Gastroesophageal sphincter (tissue), 4 donors: ENCODE data around the gene PLXDC2. TPM values are rescaled to one million over a fixed set of nuclear protein-coding genes. Genes with fewer than 3 reads are reported as not detected.

ENCODE experiments used
- ATAC-seq: fragments of 150-250 bp; one replicate; pipeline ENCODE4 v1.9.1; 2016; ENCODE audit warnings: mild to moderate bottlenecking, moderate library complexity
- H3K27ac ChIP-seq, 4 donors: fragments of 200-600 bp; sonication (generic) in 3 of 4; 1 replicate in 3 of 4; 2 replicates in 1 of 4; pipeline ENCODE4 v1.5.1; 2016 to 2019
- H3K27me3 ChIP-seq: fragments of 200-600 bp; sonication (generic); one replicate; pipeline ENCODE4 v1.5.1; 2019
- H3K36me3 ChIP-seq, 2 donors: fragments of 200-600 bp; sonication (generic); one replicate each; pipeline ENCODE4 v1.5.1; 2019; ENCODE audit warnings: control low read depth in 1 of 2
- H3K4me1 ChIP-seq, 3 donors: fragments of 200-600 bp; sonication (generic); 1 replicate in 2 of 3; 2 replicates in 1 of 3; pipeline ENCODE4 v1.5.1; 2016 to 2019; ENCODE audit warnings: control low read depth in 2 of 3
- H3K4me3 ChIP-seq, 2 donors: fragments of 200-600 bp; sonication (generic); one replicate each; pipeline ENCODE4 v1.5.1; 2019; ENCODE audit warnings: mild to moderate bottlenecking in 1 of 2, moderate library complexity in 1 of 2
- H3K9me3 ChIP-seq, 3 donors: fragments of 200-600 bp; sonication (generic); one replicate each; pipeline ENCODE4 v1.5.1; 2017 to 2019; ENCODE audit warnings: control low read depth in 2 of 3
- EP300 ChIP-seq: sonication (generic); formaldehyde crosslinking; IDR thresholded peaks from one replicate; pipeline ENCODE4 v1.6.1; 2017; ENCODE audit warnings: antibody characterized with exemption, mild to moderate bottlenecking
- POLR2A ChIP-seq, 2 donors: fragments of 450-650 bp; IDR thresholded peaks; one replicate each; pipeline ENCODE4 v1.6.1; 2017; ENCODE audit warnings: antibody characterized with exemption in 2 of 2, mild to moderate bottlenecking in 2 of 2, moderate library complexity in 1 of 2
- POLR2AphosphoS5 ChIP-seq: sonication (generic); formaldehyde crosslinking; IDR thresholded peaks from one replicate; pipeline ENCODE4 v1.6.1; 2017; ENCODE audit warnings: antibody characterized with exemption
- WGBS, 2 donors: methylation state at CpG; one replicate each; pipeline ENCODE4 v1.1.5; 2018; ENCODE audit warnings: low coverage in 1 of 2; 5-methylcytosine and 5-hydroxymethylcytosine counted together
- total RNA-seq, 4 donors: library from RNA; depleted of rRNA; stranded (reverse); fragments of >200 nt; gene quantifications; one replicate each; pipeline ENCODE4 v1.1.0, GENCODE V29; 2016
- TF ChIP-seq, protein P1 (sequence below), 4 experiments: fragments of 200-600 bp in 2 of 4; fragments of 450-650 bp in 2 of 4; sonication (generic) in 1 of 4; IDR thresholded peaks; one replicate each; pipeline ENCODE4 v1.5.1; 2017 to 2019; ENCODE audit warnings: antibody characterized with exemption in 4 of 4, mild to moderate bottlenecking in 2 of 4, moderate library complexity in 2 of 4

The PLXDC2 gene
- total RNA-seq, 4 donors from 2014 or later = 32.3 to 65.5 (median 50.5) TPM

DNA sequence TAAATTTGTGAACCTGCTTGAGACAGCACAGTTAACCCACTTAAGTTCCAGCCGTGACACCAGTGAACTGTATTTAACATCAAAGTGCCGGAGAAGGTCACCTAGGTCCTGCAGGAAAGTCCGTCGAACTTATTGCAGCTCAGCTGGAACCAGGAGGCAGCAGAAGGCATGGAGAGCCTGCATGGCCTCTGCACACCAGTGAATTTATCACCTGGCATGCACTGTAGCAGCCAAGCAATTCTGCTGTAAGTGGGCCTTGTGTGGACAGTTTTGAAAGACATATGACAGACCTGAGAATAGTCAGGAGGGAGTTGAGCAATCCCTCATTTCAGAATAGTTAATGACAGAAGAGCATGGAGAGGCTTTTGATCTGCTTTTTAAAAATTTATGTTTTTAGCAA lies 108.8 kb downstream of the PLXDC2 start:
- WGBS, 2 donors = 83% methylated on average over 2 of the region's 4 CpGs; no CpG with 5 or more reads in 1 of the 2 donors
- H3K4me3 ChIP-seq = no peak overlapping the region
- no peaks in the 10 kb centered on the region for H3K27me3 ChIP-seq
- H3K36me3 ChIP-seq = no peaks in the 10 kb centered on the region
- no peaks in the 10 kb centered on the region for H3K9me3 ChIP-seq
- ATAC-seq = no peak
- no peak overlapping the region for H3K27ac ChIP-seq
- TF ChIP-seq EP300 (no peak), POLR2AphosphoS5 (no peak), POLR2A (IDR thresholded peaks at IDR 0.05) (no peak)
- TF ChIP-seq, protein P1, sequence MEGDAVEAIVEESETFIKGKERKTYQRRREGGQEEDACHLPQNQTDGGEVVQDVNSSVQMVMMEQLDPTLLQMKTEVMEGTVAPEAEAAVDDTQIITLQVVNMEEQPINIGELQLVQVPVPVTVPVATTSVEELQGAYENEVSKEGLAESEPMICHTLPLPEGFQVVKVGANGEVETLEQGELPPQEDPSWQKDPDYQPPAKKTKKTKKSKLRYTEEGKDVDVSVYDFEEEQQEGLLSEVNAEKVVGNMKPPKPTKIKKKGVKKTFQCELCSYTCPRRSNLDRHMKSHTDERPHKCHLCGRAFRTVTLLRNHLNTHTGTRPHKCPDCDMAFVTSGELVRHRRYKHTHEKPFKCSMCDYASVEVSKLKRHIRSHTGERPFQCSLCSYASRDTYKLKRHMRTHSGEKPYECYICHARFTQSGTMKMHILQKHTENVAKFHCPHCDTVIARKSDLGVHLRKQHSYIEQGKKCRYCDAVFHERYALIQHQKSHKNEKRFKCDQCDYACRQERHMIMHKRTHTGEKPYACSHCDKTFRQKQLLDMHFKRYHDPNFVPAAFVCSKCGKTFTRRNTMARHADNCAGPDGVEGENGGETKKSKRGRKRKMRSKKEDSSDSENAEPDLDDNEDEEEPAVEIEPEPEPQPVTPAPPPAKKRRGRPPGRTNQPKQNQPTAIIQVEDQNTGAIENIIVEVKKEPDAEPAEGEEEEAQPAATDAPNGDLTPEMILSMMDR (IDR thresholded peaks at IDR 0.05) = no peak
- H3K4me1 ChIP-seq = peaks cover 12 to 47% (median 15%) of the 10 kb centered on the region in 3 donors

DNA sequence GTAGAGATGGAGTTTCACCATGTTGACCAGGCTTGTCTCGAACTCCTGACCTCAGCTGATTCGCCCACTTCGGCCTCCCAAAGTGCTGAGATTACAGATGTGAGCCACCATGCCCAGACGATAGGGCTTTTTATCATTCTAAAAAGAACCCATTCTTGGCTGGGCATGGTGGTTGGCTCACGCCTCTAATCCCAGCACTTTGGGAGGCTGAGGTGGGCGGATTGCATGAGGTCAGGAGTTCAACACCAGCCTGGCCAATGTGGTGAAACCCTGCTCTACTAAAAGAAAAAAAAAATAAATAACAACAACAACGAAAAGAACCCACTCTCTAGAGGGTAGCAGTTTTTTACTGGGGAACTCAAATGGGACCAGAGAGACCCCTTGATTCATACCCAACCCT lies 112.7 kb downstream of the PLXDC2 start:
- peak overlapping the region in 2 of 4 donors; percentile 47 to 56 for H3K27ac ChIP-seq
- no peak for ATAC-seq
- TF ChIP-seq POLR2A (IDR thresholded peaks at IDR 0.05) (no peak), POLR2AphosphoS5 (no peak), EP300 (no peak)
- TF ChIP-seq, protein P1 (IDR thresholded peaks at IDR 0.05) = no peak
- 88 to 89% methylated on average over 1 to 2 of the region's 7 CpGs for WGBS, 2 donors
- H3K27me3 ChIP-seq = no peaks in the 10 kb centered on the region
- H3K9me3 ChIP-seq = no peaks in the 10 kb centered on the region
- H3K4me1 ChIP-seq = peaks cover 4 to 39% (median 16%) of the 10 kb centered on the region in 3 donors
- no peak overlapping the region for H3K4me3 ChIP-seq
- H3K36me3 ChIP-seq = no peaks in the 10 kb centered on the region

DNA sequence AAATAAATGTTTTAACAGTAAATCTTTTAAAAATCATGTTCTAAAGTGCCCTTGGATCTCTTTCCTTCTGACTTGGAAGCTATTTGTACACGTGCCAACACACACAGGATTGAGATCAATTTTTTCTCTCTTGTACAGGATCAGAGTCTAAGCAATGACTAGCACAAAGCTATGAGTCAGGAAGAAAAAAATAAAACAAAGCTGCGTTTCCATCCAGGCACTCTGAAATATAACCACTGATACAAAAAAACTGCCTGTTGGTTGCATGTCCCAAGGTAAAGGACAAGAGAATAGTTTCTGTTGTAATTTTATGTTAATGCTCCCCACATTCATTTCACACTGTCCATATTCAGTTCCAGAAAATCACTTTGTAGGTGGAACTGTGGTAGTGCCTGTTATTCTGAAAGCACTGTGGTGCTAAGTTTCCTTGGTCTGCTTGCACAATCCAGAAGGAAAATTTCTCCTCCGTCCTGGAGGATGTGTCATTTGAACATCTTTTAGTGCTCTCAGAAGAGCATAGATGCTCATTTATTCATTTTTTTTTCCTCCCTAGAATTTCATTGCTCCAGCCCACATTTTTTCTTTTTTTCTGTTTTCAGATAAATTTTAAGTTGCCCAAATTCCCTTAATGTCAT lies 113.4 kb downstream of the PLXDC2 start:
- Histone ChIP-seq H3K4me1 (peaks cover 4 to 39% (median 16%) of the 10 kb centered on the region in 3 donors), H3K4me3 (no peak overlapping the region), H3K36me3 (no peaks in the 10 kb centered on the region), H3K27me3 (no peaks in the 10 kb centered on the region), H3K27ac (peak overlapping the region; percentile 30 to 56 (median 47)), H3K9me3 (no peaks in the 10 kb centered on the region)
- no peak for TF ChIP-seq EP300
- no peak for TF ChIP-seq POLR2A (IDR thresholded peaks at IDR 0.05)
- no peak for TF ChIP-seq POLR2AphosphoS5
- TF ChIP-seq, protein P1 (IDR thresholded peaks at IDR 0.05) = no peak
- ATAC-seq = peak; percentile 73
- WGBS, 2 donors = 11 to 22% methylated on average over 3 of the region's 3 CpGs

DNA sequence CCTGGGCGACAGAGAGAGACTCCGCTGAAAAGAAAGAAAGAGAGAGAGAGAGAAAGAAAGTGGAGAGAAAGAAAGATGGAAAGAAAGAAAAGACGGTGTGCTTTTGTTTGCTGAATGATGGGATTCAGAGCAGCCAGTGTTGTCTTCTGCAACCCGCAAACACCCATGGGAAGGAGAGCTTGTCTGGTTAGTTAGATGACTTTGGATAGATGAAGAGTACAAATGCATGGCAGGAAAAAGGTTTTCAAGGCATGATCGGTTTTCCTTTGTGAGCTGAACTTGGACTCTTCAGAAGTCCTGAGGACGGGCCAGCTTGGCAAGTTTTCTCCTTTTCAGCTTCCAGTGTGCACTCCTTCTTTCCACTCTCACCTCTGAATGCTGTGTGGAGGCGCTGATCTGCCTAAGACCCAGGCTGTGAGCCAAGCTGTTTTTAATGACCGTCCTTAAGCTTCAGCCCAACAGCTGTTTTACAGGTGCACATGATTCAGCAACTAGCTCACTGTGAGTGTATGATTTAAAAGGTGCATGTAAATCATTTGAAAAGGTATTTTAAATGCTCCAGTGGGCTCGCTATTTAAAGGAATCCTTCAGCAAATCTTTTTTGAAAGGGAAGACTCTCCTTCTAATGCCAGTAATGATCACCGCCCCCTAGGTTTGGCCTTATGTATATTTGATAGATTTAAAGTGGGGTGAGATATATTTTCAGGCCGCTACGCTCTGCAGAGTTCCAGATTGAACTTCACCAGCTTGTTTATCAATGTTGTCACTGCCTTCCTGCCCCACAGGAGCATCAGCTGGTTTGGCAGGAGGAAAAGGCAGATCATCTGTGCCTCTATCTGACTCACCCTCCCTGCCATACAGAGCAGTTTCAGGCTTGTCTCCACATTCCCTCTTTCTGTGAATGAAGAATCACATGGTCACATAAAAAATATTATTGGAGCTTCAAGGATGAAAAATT lies 115.0 kb downstream of the PLXDC2 start:
- H3K4me3 ChIP-seq = no peak overlapping the region
- ATAC-seq = peak; percentile 69
- 28 to 39% methylated on average over 11 to 12 of the region's 12 CpGs for WGBS, 2 donors
- H3K27me3 ChIP-seq = no peaks in the 10 kb centered on the region
- TF ChIP-seq POLR2A (IDR thresholded peaks at IDR 0.05) (no peak), POLR2AphosphoS5 (no peak), EP300 (no peak)
- TF ChIP-seq, protein P1 (IDR thresholded peaks at IDR 0.05) = no peak
- no peaks in the 10 kb centered on the region for H3K36me3 ChIP-seq
- H3K4me1 ChIP-seq = peaks cover 4 to 39% (median 16%) of the 10 kb centered on the region in 3 donors
- peak overlapping the region; percentile 44 to 77 (median 60) for H3K27ac ChIP-seq
- no peaks in the 10 kb centered on the region for H3K9me3 ChIP-seq
